Body of pancreas (tissue), 4 donors: Measurements from ENCODE around the gene RAB5B. TPM values are rescaled to one million over a fixed set of nuclear protein-coding genes. Genes with fewer than 3 reads are reported as not detected.
"Not testable (repeated sequence)": the region's sequence is repeated elsewhere in the genome, so short reads cannot be mapped to it uniquely, and the experiment has no call there.

Experiments used
- ATAC-seq: fragments of 150-250 bp; one replicate; pipeline ENCODE4 v1.9.1; 2016
- DNase-seq, 4 donors: peaks; one replicate each; pipeline ENCODE4 v3.0.0-alpha.2; 2019
- H3K27ac ChIP-seq, 4 donors: fragments of 200-600 bp; sonication (generic); 1 replicate in 3 of 4; 2 replicates in 1 of 4; pipeline versions ENCODE4 v1.5.1 to v1.6.1; 2016 to 2019; ENCODE audit warnings: mild to moderate bottlenecking in 1 of 4, mixed read lengths in 1 of 4, moderate library complexity in 1 of 4
- H3K27me3 ChIP-seq, 2 donors: fragments of 200-600 bp; sonication (generic); one replicate each; pipeline ENCODE4 v1.6.0; 2016; ENCODE audit warnings: mild to moderate bottlenecking in 1 of 2
- H3K36me3 ChIP-seq, 2 donors: fragments of 200-600 bp; sonication (generic); replicated peaks in 1 of 2; 2 replicates each; pipeline ENCODE4 v1.5.1; 2016; ENCODE audit warnings: low read depth in 2 of 2; ENCODE audit not compliant: insufficient read depth in 1 of 2
- H3K4me1 ChIP-seq: fragments of 200-600 bp; sonication (generic); one replicate; pipeline ENCODE4 v1.6.0; 2016
- H3K4me3 ChIP-seq, 2 donors: fragments of 200-600 bp; sonication (generic); 1 replicate in 1 of 2; 2 replicates in 1 of 2; pipeline ENCODE4 v1.5.1; 2016 to 2019
- H3K9me3 ChIP-seq, 3 donors: fragments of 200-600 bp; sonication (generic); 1 replicate in 2 of 3; 2 replicates in 1 of 3; pipeline ENCODE4 v1.5.1; 2016
- CTCF ChIP-seq, 7 experiments: fragments of 450-650 bp in 4 of 7; fragments of 200-600 bp in 3 of 7; sonication (generic) in 3 of 7; IDR thresholded peaks; one replicate each; pipeline ENCODE4 v1.5.1; 2016 to 2019; ENCODE audit warnings: antibody characterized with exemption in 7 of 7
- POLR2A ChIP-seq, 3 donors: fragments of 450-650 bp; IDR thresholded peaks; one replicate each; pipeline ENCODE4 v1.6.1; 2016; ENCODE audit warnings: antibody characterized with exemption in 3 of 3, mild to moderate bottlenecking in 2 of 3
- WGBS, 2 donors: methylation state at CpG; one replicate each; pipeline ENCODE4 v1.1.5; 2017; 5-methylcytosine and 5-hydroxymethylcytosine counted together
- intact Hi-C: fragments of 100-400 bp; cut with DNase I; formaldehyde crosslinking; loops from one replicate; pipeline ENCODE4 v1.15.1; 2023
- total RNA-seq, 2 donors: library from RNA; depleted of rRNA; stranded (reverse); fragments of >200 nt; gene quantifications; one replicate each; pipeline ENCODE4 v1.1.0, GENCODE V29; 2016

The RAB5B gene
- total RNA-seq, 2 donors from 2014 or later = 28.3 to 33.9 TPM

DNA sequence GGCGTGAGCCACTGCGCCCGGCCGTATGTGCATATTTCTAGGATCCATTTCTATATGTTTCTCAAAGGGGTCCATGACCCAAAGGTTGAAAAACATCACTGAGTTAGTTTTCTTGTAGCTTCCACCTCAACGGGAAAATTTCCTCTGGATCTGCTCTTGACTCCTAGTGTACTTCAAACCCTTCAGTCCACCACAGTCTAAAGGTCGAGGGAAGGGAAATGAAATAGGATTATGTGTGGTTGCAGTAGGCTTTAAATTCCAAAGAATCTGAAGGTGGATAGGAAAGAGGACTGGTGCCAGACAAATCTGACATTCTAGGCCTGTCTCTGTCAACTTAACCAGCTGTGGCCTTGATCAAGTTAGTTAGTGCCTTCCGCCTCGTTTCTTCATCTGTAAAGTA lies 21.5 kb downstream of the RAB5B start:
- Histone ChIP-seq H3K36me3 (peaks cover 8 to 19% of the 10 kb centered on the region in 2 donors), H3K9me3 (no peaks in the 10 kb centered on the region), H3K27me3 (no peaks in the 10 kb centered on the region), H3K4me1 (peaks cover 13% of the 10 kb centered on the region), H3K27ac (peak overlapping the region in 1 of 4 donors; percentile 93), H3K4me3 (no peak overlapping the region)
- WGBS, 2 donors = 56 to 62% methylated on average over 8 of the region's 8 CpGs
- intact Hi-C loops = no loop called here
- TF ChIP-seq CTCF (IDR thresholded peaks at IDR 0.05) (no peak), POLR2A (IDR thresholded peaks at IDR 0.05) (no peak)
- ATAC-seq (no peak), DNase-seq (no peak)

DNA sequence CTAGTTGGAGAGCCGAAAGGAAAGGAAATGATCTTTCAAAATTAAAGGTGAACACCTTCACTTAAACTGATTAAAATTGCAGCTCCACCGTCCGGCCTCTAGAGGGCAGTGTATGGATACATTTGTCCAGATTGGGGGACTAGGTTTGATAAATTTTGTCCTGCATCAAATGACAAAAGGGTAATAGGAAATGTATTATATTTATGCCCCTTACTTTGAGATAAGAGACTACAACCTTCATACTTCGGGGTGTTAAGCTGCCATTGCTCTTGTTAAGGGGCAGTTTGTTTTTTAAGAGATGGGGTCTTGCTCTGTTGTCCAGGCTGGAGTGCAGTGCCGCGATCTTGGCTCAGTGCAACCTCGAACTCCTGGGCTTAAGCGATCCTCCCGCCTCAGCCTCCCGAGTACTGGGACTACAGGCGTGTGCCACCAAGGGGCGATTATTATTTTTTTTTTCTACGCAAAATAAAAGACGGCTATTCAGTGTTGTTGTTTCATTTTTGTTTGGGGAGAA lies 22.4 kb downstream of the RAB5B start:
- ATAC-seq (peak; percentile 61), DNase-seq (peak; percentile 62 to 75 (median 70))
- peak; percentile 83 to 98 (median 91) for TF ChIP-seq CTCF (IDR thresholded peaks at IDR 0.05)
- TF ChIP-seq POLR2A (IDR thresholded peaks at IDR 0.05) = no peak
- peaks cover 15% of the 10 kb centered on the region for H3K4me1 ChIP-seq
- no peaks in the 10 kb centered on the region for H3K27me3 ChIP-seq
- H3K9me3 ChIP-seq = no peaks in the 10 kb centered on the region
- intact Hi-C loops = no loop called here
- peaks cover 8 to 12% of the 10 kb centered on the region in 2 donors for H3K36me3 ChIP-seq
- WGBS, 2 donors = 11 to 13% methylated on average over 14 of the region's 14 CpGs
- peak overlapping the region; percentile 10 to 23 for H3K4me3 ChIP-seq
- H3K27ac ChIP-seq = peak overlapping the region in 3 of 4 donors; percentile 77 to 93 (median 80)

GRCh38 chr12:55996715-55997534 lies 23.0 kb downstream of the RAB5B start, which contains the start of gene SUOX:
SUOX (plus strand) TSS chr12:55997276; CDS start chr12:56002222, 4,946 bp downstream.
- 1 to 2% methylated on average over 18 to 27 of the region's 27 CpGs for WGBS, 2 donors
- peaks cover 22% of the 10 kb centered on the region for H3K4me1 ChIP-seq
- DNase-seq = peak; percentile 97 to 99 (median 98)
- no peaks in the 10 kb centered on the region for H3K9me3 ChIP-seq
- peak within 1 kb of the TSS; percentile 23 to 73 for H3K4me3 ChIP-seq
- ATAC-seq = peak; percentile 100
- H3K27ac ChIP-seq = peak within 1 kb of the TSS; percentile 77 to 93 (median 78)
- peaks cover 8 to 9% of the 10 kb centered on the region in 2 donors for H3K36me3 ChIP-seq
- intact Hi-C loops = no loop called here
- peak; percentile 31 to 83 (median 81) for TF ChIP-seq POLR2A (IDR thresholded peaks at IDR 0.05)
- TF ChIP-seq CTCF (IDR thresholded peaks at IDR 0.05) = peak in 1 of 7 experiments; percentile 11
- no peaks in the 10 kb centered on the region for H3K27me3 ChIP-seq

DNA sequence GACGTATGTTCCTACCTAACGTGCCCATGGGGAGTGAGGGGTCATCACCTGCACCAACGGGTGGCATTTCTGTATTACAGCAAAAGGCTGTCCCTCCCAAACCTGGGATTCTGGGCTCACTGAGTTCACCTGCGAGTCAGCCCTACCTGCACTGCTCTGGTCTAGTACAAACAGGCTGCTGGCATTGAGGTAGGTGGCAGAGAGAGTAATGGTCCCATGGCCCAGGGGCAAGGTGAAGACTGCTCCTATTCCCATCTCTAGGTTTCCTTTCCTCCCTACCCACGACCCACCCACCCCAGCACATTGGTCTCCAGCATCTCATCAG lies 23.6 kb downstream of the RAB5B start:
- Histone ChIP-seq H3K4me1 (peaks cover 24% of the 10 kb centered on the region), H3K4me3 (peak overlapping the region; percentile 23 to 73), H3K9me3 (no peaks in the 10 kb centered on the region), H3K27me3 (no peaks in the 10 kb centered on the region), H3K36me3 (peaks cover 2 to 4% of the 10 kb centered on the region in 2 donors), H3K27ac (peak overlapping the region; percentile 77 to 93 (median 78))
- DNase-seq (peak; percentile 25 to 33 (median 32)), ATAC-seq (peak; percentile 11)
- intact Hi-C loops = no loop called here
- TF ChIP-seq POLR2A (IDR thresholded peaks at IDR 0.05) = no peak
- no peak for TF ChIP-seq CTCF (IDR thresholded peaks at IDR 0.05)
- WGBS, 2 donors = 0% methylated on average over 3 to 5 of the region's 5 CpGs

GRCh38 chr12:55999522-55999921 lies 25.6 kb downstream of the RAB5B start:
- H3K4me3 ChIP-seq, H3K36me3 ChIP-seq, ATAC-seq, intact Hi-C loops, H3K9me3 ChIP-seq, DNase-seq, H3K27me3 ChIP-seq, H3K27ac ChIP-seq: not testable (repeated sequence)
- 61 to 65% methylated on average over 6 of the region's 6 CpGs for WGBS, 2 donors
- H3K4me1 ChIP-seq = peaks cover 24% of the 10 kb centered on the region

GRCh38 chr12:55999999-56000540 lies 26.2 kb downstream of the RAB5B start:
- WGBS, 2 donors = 94 to 100% methylated on average over 7 to 32 of the region's 33 CpGs
- intact Hi-C loops, H3K4me3 ChIP-seq, H3K27ac ChIP-seq, H3K27me3 ChIP-seq, ATAC-seq, H3K9me3 ChIP-seq, H3K36me3 ChIP-seq, DNase-seq: not testable (repeated sequence)
- H3K4me1 ChIP-seq = peaks cover 24% of the 10 kb centered on the region
